Loucy (cell line): Measurements from ENCODE around the gene CYB5B.

Source experiments
- H2AFZ ChIP-seq: fragments of 200-600 bp; sonication (generic); 2 replicates; pipeline ENCODE4 v1.6.0; 2016; ENCODE audit warnings: antibody characterized with exemption, mild to moderate bottlenecking, low read length, moderate library complexity
- H3F3A ChIP-seq: fragments of 200-600 bp; 2 replicates; pipeline ENCODE4 v1.6.0; 2016; ENCODE audit warnings: antibody characterized with exemption, low read depth, mild to moderate bottlenecking
- H3K27me3 ChIP-seq: fragments of 200-600 bp; sonication (generic); 2 replicates; pipeline ENCODE4 v1.6.1; 2014; ENCODE audit warnings: low read length, mild to moderate bottlenecking; ENCODE audit not compliant: insufficient read depth, poor library complexity, severe bottlenecking
- H3K36me3 ChIP-seq: fragments of 200-600 bp; sonication (generic); 2 replicates; pipeline ENCODE4 v1.6.1; 2016; ENCODE audit warnings: low read length; ENCODE audit not compliant: insufficient read depth
- H3K4me1 ChIP-seq: fragments of 200-600 bp; sonication (generic); 2 replicates; pipeline ENCODE4 v1.5.1; 2014; ENCODE audit warnings: low read length, mild to moderate bottlenecking; ENCODE audit not compliant: insufficient read depth, poor library complexity, severe bottlenecking
- H3K4me2 ChIP-seq: fragments of 200-600 bp; sonication (generic); 2 replicates; pipeline ENCODE4 v1.6.0; 2014; ENCODE audit warnings: antibody characterized with exemption, low read length, low read depth, mild to moderate bottlenecking; ENCODE audit not compliant: poor library complexity, severe bottlenecking
- H3K4me3 ChIP-seq: fragments of 200-600 bp; sonication (generic); 2 replicates; pipeline ENCODE4 v1.5.1; 2014; ENCODE audit warnings: low read length, mild to moderate bottlenecking, mixed read lengths; ENCODE audit not compliant: poor library complexity, severe bottlenecking
- H3K79me2 ChIP-seq: fragments of 200-600 bp; sonication (generic); 2 replicates; pipeline ENCODE4 v1.6.1; 2014; ENCODE audit warnings: low read length; ENCODE audit not compliant: insufficient read depth
- H3K9ac ChIP-seq: fragments of 200-600 bp; sonication (generic); 2 replicates; pipeline ENCODE4 v1.6.0; 2014; ENCODE audit warnings: mild to moderate bottlenecking, low read depth, low read length, moderate library complexity; ENCODE audit not compliant: poor library complexity, severe bottlenecking
- H3K9me2 ChIP-seq: fragments of 200-600 bp; sonication (generic); replicated peaks from 2 replicates; pipeline ENCODE4 v1.6.1; 2016; ENCODE audit warnings: low read depth, low read length, mixed read lengths
- H3K9me3 ChIP-seq: fragments of 200-600 bp; sonication (generic); 2 replicates; pipeline ENCODE4 v1.6.1; 2014; ENCODE audit warnings: mild to moderate bottlenecking, antibody characterized with exemption, low read length, low read depth; ENCODE audit not compliant: insufficient read depth
- H4K20me1 ChIP-seq: fragments of 200-600 bp; sonication (generic); 2 replicates; pipeline ENCODE4 v1.6.0; 2014; ENCODE audit warnings: antibody characterized with exemption, low read length, mild to moderate bottlenecking; ENCODE audit not compliant: insufficient read depth, poor library complexity, severe bottlenecking
- EZH2phosphoT487 ChIP-seq: fragments of 200-600 bp; IDR thresholded peaks from 2 replicates; pipeline ENCODE4 v1.6.1; 2018; ENCODE audit warnings: antibody characterized with exemption, mild to moderate bottlenecking, moderate library complexity, borderline replicate concordance
- TF ChIP-seq, protein P1 (sequence below): fragments of 200-600 bp; sonication (generic); conservative IDR thresholded peaks from 2 replicates; pipeline ENCODE4 v1.5.1; 2014; ENCODE audit warnings: mild to moderate bottlenecking, antibody characterized with exemption, low read length

Gene CYB5B

DNA sequence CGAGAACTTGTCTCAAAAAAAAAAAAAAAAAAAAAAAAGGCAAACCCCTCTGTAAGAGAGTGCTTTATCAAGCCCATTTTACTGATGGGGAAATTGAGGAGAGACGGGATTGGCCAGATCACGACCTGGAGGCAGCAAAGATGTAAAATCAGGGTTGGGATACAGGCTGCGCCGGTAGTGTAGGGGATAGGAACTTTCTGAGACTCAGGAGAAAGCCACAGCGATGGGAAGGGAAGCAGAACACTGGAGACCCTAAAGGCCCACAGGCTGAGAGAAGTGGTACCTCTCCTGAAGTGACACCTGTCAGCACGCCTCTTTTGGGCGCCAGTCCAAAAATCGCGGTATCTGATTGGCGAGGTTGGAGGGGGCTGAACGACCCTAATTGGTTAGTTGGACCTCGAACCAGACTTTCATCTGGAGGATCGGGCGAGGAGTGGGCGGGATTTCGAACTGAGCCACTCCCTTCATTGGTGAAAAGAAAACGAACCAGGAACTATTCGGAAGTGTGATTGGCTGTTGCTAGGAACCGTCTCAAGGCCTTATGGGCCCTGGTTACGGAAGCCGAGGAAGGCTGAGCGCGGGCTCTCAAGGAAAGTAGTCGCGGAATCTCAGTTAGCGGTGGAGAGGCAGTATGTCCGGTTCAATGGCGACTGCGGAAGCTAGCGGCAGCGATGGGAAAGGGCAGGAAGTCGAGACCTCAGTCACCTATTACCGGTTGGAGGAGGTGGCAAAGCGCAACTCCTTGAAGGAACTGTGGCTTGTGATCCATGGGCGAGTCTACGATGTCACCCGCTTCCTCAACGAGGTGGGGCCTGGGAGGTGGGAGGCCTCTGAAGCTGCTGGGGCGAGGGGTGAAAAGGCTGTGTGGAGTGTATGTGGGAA, at the start of gene CYB5B:
CYB5B (plus strand) TSS at position 567 of the 882 bp plus-strand sequence; CDS start at position 632, 65 bp downstream.
- Histone ChIP-seq H3K4me3 (peak within 1 kb of the TSS; percentile 92), H4K20me1 (peaks cover 13% of the 10 kb centered on the region), H3F3A (0 out of 2 replicates have a peak, but pooled peaks cover under 1% of the 10 kb centered on the region), H3K9me3 (no peaks in the 10 kb centered on the region), H3K9me2 (no peaks in the 10 kb centered on the region), H3K36me3 (peaks cover 6% of the 10 kb centered on the region; the same call in 1 of the 2 replicates), H3K27me3 (no peaks in the 10 kb centered on the region), H3K4me2 (peak within 1 kb of the TSS; percentile 97), H3K79me2 (peaks cover 47% of the 10 kb centered on the region), H2AFZ (peak within 1 kb of the TSS; percentile 92), H3K4me1 (peaks cover 27% of the 10 kb centered on the region), H3K9ac (peak within 1 kb of the TSS; percentile 93)
- TF ChIP-seq, protein P1, sequence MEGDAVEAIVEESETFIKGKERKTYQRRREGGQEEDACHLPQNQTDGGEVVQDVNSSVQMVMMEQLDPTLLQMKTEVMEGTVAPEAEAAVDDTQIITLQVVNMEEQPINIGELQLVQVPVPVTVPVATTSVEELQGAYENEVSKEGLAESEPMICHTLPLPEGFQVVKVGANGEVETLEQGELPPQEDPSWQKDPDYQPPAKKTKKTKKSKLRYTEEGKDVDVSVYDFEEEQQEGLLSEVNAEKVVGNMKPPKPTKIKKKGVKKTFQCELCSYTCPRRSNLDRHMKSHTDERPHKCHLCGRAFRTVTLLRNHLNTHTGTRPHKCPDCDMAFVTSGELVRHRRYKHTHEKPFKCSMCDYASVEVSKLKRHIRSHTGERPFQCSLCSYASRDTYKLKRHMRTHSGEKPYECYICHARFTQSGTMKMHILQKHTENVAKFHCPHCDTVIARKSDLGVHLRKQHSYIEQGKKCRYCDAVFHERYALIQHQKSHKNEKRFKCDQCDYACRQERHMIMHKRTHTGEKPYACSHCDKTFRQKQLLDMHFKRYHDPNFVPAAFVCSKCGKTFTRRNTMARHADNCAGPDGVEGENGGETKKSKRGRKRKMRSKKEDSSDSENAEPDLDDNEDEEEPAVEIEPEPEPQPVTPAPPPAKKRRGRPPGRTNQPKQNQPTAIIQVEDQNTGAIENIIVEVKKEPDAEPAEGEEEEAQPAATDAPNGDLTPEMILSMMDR, result no peak
- TF ChIP-seq EZH2phosphoT487, result no peak

- Histone ChIP-seq H3K4me3 (no peak overlapping the region), H3K4me1 (no peaks in the 10 kb centered on the region), H3F3A (no peaks in the 10 kb centered on the region), H4K20me1 (no peaks in the 10 kb centered on the region), H3K36me3 (peaks cover 16% of the 10 kb centered on the region; the same call in 1 of the 2 replicates), H3K9me2 (no peaks in the 10 kb centered on the region), H3K4me2 (no peak overlapping the region), H3K79me2 (peaks cover 13% of the 10 kb centered on the region), H3K9me3 (no peaks in the 10 kb centered on the region), H2AFZ (no peak overlapping the region), H3K27me3 (no peaks in the 10 kb centered on the region), H3K9ac (no peak overlapping the region)
- TF ChIP-seq, protein P1, result no peak
- no peak for TF ChIP-seq EZH2phosphoT487
Measured at GRCh38 chr16:69376393-69377059, 47.9 kb upstream of the CYB5B start.

- peaks cover 20% of the 10 kb centered on the region; the same call in 1 of the 2 replicates for H3K36me3 ChIP-seq
- H3K4me1 ChIP-seq, result peaks cover 9% of the 10 kb centered on the region
Measured at GRCh38 chr16:69378036-69378435, 46.4 kb upstream of the CYB5B start.

More at GRCh38 chr16:69378036-69378435, 46.4 kb upstream of the CYB5B start:
- Histone ChIP-seq H3K4me2 (no peak overlapping the region), H2AFZ (no peak overlapping the region), H3K9me3 (no peaks in the 10 kb centered on the region), H3K9me2 (no peaks in the 10 kb centered on the region), H3K27me3 (no peaks in the 10 kb centered on the region), H3F3A (no peaks in the 10 kb centered on the region), H3K9ac (no peak overlapping the region), H3K79me2 (peaks cover 28% of the 10 kb centered on the region), H3K4me3 (no peak overlapping the region), H4K20me1 (peaks cover 7% of the 10 kb centered on the region)
- TF ChIP-seq, protein P1, result no peak
- TF ChIP-seq EZH2phosphoT487, result no peak
